GM18511 (cell line): ENCODE data around the gene MTHFS.
"Not testable (repeated sequence)": the region's sequence is repeated elsewhere in the genome, so short reads cannot be mapped to it uniquely, and the experiment has no call there.

Source experiments
- ATAC-seq: cut with Tn5 transposase; IDR thresholded peaks from one replicate; pipeline ENCODE4 v1.9.1; 2021; ENCODE audit warnings: mild to moderate bottlenecking, moderate library complexity; ENCODE audit not compliant: unreplicated experiment

The MTHFS gene

DNA sequence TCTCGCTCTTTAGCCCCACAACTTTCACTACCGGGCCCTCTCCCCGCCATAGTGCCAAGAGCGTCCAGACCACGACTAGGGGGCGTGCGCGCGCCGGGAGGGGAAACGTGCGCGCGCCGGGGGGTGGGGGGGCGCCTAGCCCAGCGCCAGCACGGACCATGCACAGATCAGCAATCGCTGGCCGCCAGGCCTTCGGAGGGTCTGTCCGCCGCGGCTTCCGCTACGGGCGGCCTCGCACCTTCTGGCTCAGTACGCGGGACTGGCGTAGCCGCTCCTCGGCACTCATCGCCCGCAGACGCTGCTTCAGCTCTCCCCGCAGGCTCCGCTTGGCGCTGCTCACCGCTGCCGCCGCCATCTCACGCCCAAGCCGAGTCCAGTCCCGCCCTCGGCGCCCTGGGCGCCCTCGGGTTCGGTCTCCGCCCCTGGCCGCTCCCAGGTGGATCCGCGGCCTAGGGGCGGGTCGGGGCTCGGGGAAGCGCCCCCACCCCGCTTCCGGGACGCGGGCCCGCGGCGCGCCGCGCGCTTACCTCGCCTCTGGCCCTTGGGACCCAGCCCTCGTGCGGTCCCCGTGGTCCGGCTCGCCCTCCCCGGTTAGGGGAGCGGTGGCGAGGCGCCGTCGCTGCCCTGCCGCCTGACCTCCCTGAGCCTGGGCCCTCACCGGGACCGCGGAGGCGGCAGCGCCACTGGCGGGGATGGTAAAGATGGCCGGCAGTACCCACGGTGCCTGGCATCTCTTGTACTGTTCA, at the start of gene MTHFS:
Gene MTHFS (minus strand): TSS at position 381 of the 746 bp plus-strand sequence. CDS start 26 bp downstream, at position 355.
- ATAC-seq: peak; percentile 80

- no peak for ATAC-seq
Measured at GRCh38 chr15:79944622-79945021, 47.8 kb upstream of the MTHFS start.

DNA sequence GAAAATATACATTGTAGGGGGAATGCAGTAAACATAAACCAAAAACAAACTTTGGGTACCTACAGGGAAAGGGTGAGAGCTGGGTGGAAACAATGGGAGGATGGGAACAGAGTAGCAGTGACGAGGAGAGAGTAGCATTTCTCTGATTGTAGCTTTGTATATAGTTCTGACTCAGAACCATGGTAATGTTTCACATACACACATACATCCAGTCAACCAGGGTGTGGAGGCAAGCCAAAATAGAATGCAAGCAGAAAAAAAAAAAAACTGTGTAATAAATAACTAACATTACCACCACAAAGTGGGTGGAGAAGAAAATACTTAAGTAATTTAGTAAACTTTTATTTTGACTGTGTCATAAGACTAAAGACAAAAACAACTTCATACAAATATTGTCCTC, 47.0 kb upstream of the MTHFS start:
- ATAC-seq: peak; percentile 97

GRCh38 chr15:79942741-79943481, 46.1 kb upstream of the MTHFS start:
- no peak for ATAC-seq

- ATAC-seq: no peak
Measured at GRCh38 chr15:79939399-79939798, 42.6 kb upstream of the MTHFS start.

- no peak for ATAC-seq
Measured at GRCh38 chr15:79938143-79938542, 41.3 kb upstream of the MTHFS start.

- not testable (repeated sequence) for ATAC-seq
Measured at GRCh38 chr15:79935556-79936201, 38.9 kb upstream of the MTHFS start.

- ATAC-seq: no peak
Measured at GRCh38 chr15:79933231-79933630, 36.4 kb upstream of the MTHFS start.

GRCh38 chr15:79932447-79932846, 35.6 kb upstream of the MTHFS start:
- no peak for ATAC-seq

DNA sequence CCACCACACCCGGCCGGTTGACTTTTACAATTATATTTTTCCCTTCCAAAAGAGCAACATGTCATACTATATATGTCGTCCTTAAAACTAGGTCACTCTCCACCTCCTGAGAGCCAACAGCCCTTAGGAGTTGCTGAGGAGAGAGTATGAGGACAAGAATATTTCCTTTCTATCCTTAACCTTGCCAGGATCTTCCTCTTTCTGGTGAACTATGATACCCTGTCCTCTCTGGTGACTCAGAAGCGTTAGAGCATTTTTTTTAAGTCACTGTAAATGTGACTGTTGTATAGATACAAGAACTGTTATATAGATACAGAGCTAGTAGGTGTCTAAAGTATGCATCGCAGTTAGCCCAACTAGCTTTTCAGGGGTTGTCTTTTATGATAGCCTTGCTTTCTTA, 33.7 kb upstream of the MTHFS start:
- ATAC-seq: no peak

DNA sequence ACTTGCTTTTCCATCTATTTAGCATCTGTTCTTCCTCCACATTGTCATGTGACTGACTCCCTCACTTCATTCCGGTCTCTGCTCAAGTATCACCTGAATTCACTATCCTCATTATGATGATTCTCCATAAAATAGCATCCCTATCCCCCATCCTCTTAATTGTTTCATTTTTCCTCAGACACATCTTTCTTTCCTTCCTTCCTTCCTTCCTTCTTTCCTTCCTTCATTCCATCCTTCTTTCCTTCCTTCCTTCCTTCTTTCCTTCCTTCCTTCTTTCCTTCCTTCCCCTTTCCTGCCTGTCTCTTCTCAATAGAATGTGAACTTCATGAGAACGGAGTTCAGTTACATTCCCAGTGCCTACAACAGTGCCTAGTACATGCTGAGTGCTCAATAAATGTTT, 32.6 kb upstream of the MTHFS start:
- no peak for ATAC-seq

DNA sequence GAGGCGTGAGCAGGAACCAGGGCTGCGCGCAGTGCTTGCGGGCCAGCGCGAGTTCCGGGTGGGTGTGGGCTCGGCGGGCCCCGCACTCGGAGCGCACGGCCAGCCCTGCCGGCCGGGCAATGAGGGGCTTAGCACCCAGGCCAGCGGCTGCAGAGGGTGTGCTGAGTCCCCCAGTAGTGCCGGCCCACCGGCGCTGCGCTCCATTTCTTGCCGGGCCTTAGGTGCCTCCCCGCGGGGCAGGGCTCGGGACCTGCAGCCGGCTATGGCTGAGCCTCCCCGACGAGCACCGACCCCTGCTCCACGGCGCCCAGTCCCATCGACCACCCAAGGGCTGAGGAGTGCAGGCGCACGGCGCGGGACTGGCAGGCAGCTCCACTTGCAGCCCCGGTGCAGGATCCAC, 29.3 kb upstream of the MTHFS start:
- not testable (repeated sequence) for ATAC-seq

GRCh38 chr15:79924379-79924778, 27.6 kb upstream of the MTHFS start:
- ATAC-seq: no peak

- ATAC-seq: peak; percentile 96
Measured at GRCh38 chr15:79923515-79924169, 26.8 kb upstream of the MTHFS start.

DNA sequence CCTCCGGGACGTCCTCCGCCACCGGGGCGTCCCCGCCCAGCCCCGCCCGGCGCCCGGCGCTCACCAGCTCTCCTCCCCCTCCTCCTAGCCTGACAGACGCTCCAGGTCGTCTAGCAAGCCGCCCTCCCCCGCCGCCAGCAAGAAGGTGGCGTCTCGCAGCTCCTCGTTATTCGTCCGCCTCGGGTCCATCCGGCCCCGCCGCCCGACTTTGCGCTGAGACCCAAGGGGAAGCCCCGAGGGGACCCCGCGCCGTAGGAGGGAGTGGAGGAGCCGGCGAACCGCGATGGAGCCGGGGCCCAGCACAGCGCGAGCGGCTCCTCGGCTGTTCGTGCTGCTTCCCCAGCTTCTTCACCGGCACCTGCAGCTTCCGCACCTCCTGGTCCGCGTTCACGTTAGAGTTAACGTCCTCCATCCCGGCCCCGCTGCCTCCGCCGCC, 26.3 kb upstream of the MTHFS start:
- peak; percentile 47 for ATAC-seq

GRCh38 chr15:79922512-79923078, 25.8 kb upstream of the MTHFS start:
- ATAC-seq: no peak

GRCh38 chr15:79919749-79920511, 23.1 kb upstream of the MTHFS start:
- no peak for ATAC-seq

DNA sequence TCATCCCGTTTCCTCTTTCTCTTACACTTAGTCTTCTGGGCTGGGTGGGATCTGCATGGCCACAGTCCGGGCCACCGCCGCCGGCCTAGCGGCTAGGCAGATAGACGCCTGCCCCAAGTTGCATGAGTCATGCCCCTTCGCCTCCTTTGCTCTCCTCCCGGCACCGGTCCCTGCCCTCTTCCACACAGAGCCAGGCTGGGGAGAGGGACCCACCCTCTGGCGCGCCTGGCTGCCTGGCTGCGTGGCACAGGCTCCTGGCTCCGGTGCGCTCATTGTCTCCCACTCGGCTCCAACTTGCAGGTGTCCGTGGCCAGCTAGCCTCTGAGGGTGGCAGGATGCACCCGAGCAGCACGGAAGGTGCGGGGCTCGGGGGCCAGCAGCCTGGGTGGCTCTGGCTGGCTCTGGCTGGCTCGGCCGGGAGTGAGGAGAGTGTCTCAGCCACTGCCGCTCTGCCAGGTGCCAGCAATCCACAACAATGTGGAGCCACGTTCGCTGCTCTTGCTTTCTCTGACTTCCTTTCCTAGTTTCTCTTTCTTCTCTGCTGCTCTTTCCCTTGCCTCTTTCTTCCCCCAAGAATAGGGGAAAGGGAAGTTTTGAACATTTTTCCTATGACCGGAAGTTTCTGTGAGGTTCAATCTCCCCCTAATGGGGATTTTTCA, 22.4 kb upstream of the MTHFS start:
- no peak for ATAC-seq

- no peak for ATAC-seq
Measured at GRCh38 chr15:79918278-79918677, 21.5 kb upstream of the MTHFS start.
